OCI-LY1 (cell line): ENCODE data around the gene BORCS8.

Experiments
- H2AFZ ChIP-seq: fragments of 200-600 bp; sonication (generic), shearing (Covaris generic); 2 replicates; pipeline ENCODE4 v1.6.0; 2014; ENCODE audit warnings: antibody characterized with exemption, mild to moderate bottlenecking, low read length
- H3F3A ChIP-seq: fragments of 200-600 bp; sonication (generic), shearing (Covaris generic); 2 replicates; pipeline ENCODE4 v1.6.0; 2014; ENCODE audit warnings: mild to moderate bottlenecking, antibody characterized with exemption, low read length, moderate library complexity; ENCODE audit not compliant: insufficient read depth
- H3K27ac ChIP-seq: fragments of 200-600 bp; sonication (generic); 2 replicates; pipeline ENCODE4 v1.5.1; 2014; ENCODE audit warnings: low read length, mixed run types, mild to moderate bottlenecking, low read depth; ENCODE audit not compliant: poor library complexity, severe bottlenecking
- H3K27me3 ChIP-seq: fragments of 200-600 bp; sonication (generic); 2 replicates; pipeline ENCODE4 v1.6.0; 2014; ENCODE audit warnings: antibody characterized with exemption, mild to moderate bottlenecking, low read length, moderate library complexity; ENCODE audit not compliant: insufficient read depth
- H3K36me3 ChIP-seq: fragments of 200-600 bp; sonication (generic); 2 replicates; pipeline ENCODE4 v1.6.1; 2014; ENCODE audit warnings: mild to moderate bottlenecking, antibody characterized with exemption, low read length, moderate library complexity, mixed read lengths; ENCODE audit not compliant: insufficient read depth
- H3K4me1 ChIP-seq: fragments of 200-600 bp; sonication (generic); 2 replicates; pipeline ENCODE4 v1.5.1; 2014; ENCODE audit warnings: mild to moderate bottlenecking, low read length, moderate library complexity; ENCODE audit not compliant: insufficient read depth, severe bottlenecking
- H3K4me2 ChIP-seq: fragments of 200-600 bp; sonication (generic), shearing (Covaris generic); 2 replicates; pipeline ENCODE4 v1.6.1; 2014; ENCODE audit warnings: low read length
- H3K4me3 ChIP-seq: fragments of 200-600 bp; sonication (generic); 2 replicates; pipeline ENCODE4 v1.5.1; 2014; ENCODE audit warnings: low read length, low read depth, mild to moderate bottlenecking, mixed read lengths; ENCODE audit not compliant: poor library complexity, severe bottlenecking
- H3K79me2 ChIP-seq: fragments of 200-600 bp; shearing (Covaris generic); 2 replicates; pipeline ENCODE4 v1.6.1; 2016; ENCODE audit warnings: mixed run types, low read length, mixed read lengths; ENCODE audit not compliant: insufficient read depth
- H3K9ac ChIP-seq: fragments of 200-600 bp; sonication (generic), shearing (Covaris generic); 2 replicates; pipeline ENCODE4 v1.6.1; 2014; ENCODE audit warnings: mild to moderate bottlenecking, low read length, mixed read lengths
- H3K9me2 ChIP-seq: fragments of 200-600 bp; sonication (generic), shearing (Covaris generic); 2 replicates; pipeline ENCODE4 v1.6.1; 2014; ENCODE audit warnings: low read depth, mild to moderate bottlenecking, low read length, mixed read lengths
- H3K9me3 ChIP-seq: fragments of 200-600 bp; shearing (Covaris generic); 2 replicates; pipeline ENCODE4 v1.6.1; 2014; ENCODE audit warnings: low read length, mixed read lengths
- H4K20me1 ChIP-seq: fragments of 200-600 bp; sonication (generic), shearing (Covaris generic); 2 replicates; pipeline ENCODE4 v1.6.0; 2016; ENCODE audit warnings: mild to moderate bottlenecking, low read length; ENCODE audit not compliant: insufficient read depth
- CTCF ChIP-seq: fragments of 200-600 bp; sonication (generic), shearing (Covaris generic); IDR thresholded peaks from 2 replicates; pipeline ENCODE4 v1.5.1; 2017; ENCODE audit warnings: mild to moderate bottlenecking, antibody characterized with exemption, low read length, moderate library complexity, mixed read lengths
- EZH2 ChIP-seq: fragments of 200-600 bp; sonication (generic), shearing (Covaris generic); IDR thresholded peaks from 2 replicates; pipeline ENCODE4 v1.8.0; 2017; ENCODE audit warnings: borderline replicate concordance, mixed run types, mild to moderate bottlenecking, antibody characterized with exemption, low read length, moderate library complexity, mixed read lengths

BORCS8 gene

GRCh38 chr19:19224852-19225494, 33.0 kb upstream of the BORCS8 start:
- peak overlapping the region; percentile 51 for H3K4me3 ChIP-seq

DNA sequence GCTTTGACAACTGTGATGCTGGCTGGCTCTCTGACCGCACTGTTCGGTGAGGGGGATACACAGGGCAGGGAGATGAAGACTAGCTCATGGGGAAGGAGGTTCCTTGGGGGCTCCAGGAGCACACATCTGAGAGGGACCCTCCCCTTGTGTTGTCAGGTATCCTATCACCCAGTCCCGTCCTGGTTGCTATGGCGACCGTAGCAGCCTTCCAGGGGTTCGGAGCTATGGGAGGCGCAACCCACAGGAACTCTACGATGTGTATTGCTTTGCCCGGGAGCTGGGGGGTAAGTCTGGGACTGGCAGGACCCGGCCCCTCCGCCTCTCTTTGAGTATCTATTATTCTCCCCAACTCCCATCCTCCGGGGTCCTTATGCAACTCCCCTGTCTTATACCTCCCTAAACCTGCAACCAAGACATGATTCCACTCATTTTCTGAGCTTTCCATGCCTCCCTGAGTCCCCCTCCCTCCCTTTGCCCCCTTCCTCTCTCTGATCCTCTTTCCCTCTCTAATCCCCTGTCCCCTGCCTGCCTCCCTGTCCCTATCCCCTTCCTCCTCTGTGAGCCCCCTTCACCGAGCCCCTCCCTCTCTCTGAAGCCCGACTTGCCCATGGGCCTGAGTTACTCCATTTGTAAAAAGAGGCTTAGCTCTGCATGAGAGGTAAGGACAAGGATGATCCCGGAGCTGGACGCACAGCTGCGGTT, 32.3 kb upstream of the BORCS8 start:
- peaks cover 11% of the 10 kb centered on the region for H3K27me3 ChIP-seq
- TF ChIP-seq CTCF (no peak), EZH2 (no peak)
- H3K9me3 ChIP-seq: no peaks in the 10 kb centered on the region
- H2AFZ ChIP-seq: no peak overlapping the region
- H3F3A ChIP-seq: no peaks in the 10 kb centered on the region
- no peaks in the 10 kb centered on the region for H3K79me2 ChIP-seq
- no peaks in the 10 kb centered on the region for H4K20me1 ChIP-seq
- H3K4me2 ChIP-seq: peak overlapping the region; percentile 69
- no peaks in the 10 kb centered on the region for H3K9me2 ChIP-seq
- H3K27ac ChIP-seq: no peak overlapping the region
- no peak overlapping the region; the same call in 1 of the 2 replicates for H3K9ac ChIP-seq
- H3K4me3 ChIP-seq: peak overlapping the region; percentile 51
- H3K4me1 ChIP-seq: peaks cover 11% of the 10 kb centered on the region
- H3K36me3 ChIP-seq: no peaks in the 10 kb centered on the region

More at GRCh38 chr19:19224852-19225494, 33.0 kb upstream of the BORCS8 start:
- no peaks in the 10 kb centered on the region for H4K20me1 ChIP-seq
- peak; percentile 73 for TF ChIP-seq CTCF
- TF ChIP-seq EZH2: no peak
- H3K9ac ChIP-seq: no peak overlapping the region; the same call in 1 of the 2 replicates
- no peaks in the 10 kb centered on the region for H3K9me3 ChIP-seq
- no peaks in the 10 kb centered on the region for H3K9me2 ChIP-seq
- H3K27me3 ChIP-seq: peaks cover 11% of the 10 kb centered on the region
- H3K36me3 ChIP-seq: no peaks in the 10 kb centered on the region
- H3K4me1 ChIP-seq: peaks cover 11% of the 10 kb centered on the region
- H3K27ac ChIP-seq: no peak overlapping the region
- H3F3A ChIP-seq: no peaks in the 10 kb centered on the region
- no peak overlapping the region for H2AFZ ChIP-seq
- H3K4me2 ChIP-seq: peak overlapping the region; percentile 69
- no peaks in the 10 kb centered on the region for H3K79me2 ChIP-seq

DNA sequence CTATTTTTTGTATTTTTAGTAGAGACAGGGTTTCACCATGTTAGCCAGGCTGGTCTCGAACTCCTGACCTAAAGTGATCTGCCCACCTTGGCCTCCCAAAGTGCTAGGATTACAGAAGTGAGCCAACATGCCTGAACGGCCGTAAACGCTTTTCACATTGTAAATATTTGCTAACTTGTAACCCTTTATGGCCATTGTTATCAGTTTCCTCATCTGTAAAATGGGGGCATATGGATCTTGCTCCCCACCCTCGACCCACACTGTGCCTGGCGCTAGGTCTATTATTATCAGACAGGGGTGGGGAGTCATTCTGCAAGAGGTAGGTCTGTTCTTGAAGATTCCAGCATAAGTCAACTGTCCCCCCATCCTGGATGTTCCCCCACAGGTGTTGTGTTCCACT, 31.7 kb upstream of the BORCS8 start:
- Histone ChIP-seq H3K36me3 (no peaks in the 10 kb centered on the region), H2AFZ (no peak overlapping the region), H3K27ac (no peak overlapping the region), H3K79me2 (no peaks in the 10 kb centered on the region), H3K27me3 (peaks cover 11% of the 10 kb centered on the region), H3F3A (no peaks in the 10 kb centered on the region), H3K9ac (no peak overlapping the region), H3K4me1 (peaks cover 11% of the 10 kb centered on the region), H4K20me1 (no peaks in the 10 kb centered on the region), H3K4me2 (no peak overlapping the region), H3K9me2 (no peaks in the 10 kb centered on the region), H3K9me3 (no peaks in the 10 kb centered on the region), H3K4me3 (no peak overlapping the region)
- TF ChIP-seq CTCF (no peak), EZH2 (no peak)
